DMS153 treated with DMSO at 0.1 percent for 48 hours (cell line): ENCODE data around the gene CLEC6A.
"Not testable (repeated sequence)": the region's sequence is repeated elsewhere in the genome, so short reads cannot be mapped to it uniquely, and the experiment has no call there.

Source experiments
- DNase-seq: peaks from one replicate; lab custom pipeline; 2025; ENCODE audit not compliant: unreplicated experiment; lab: John Stamatoyannopoulos, UW

The CLEC6A gene

GRCh38 chr12:8493084-8493483 is 37.3 kb downstream of the CLEC6A start:
- no peak for DNase-seq

GRCh38 chr12:8495671-8496070 is 39.9 kb downstream of the CLEC6A start:
- DNase-seq = not testable (repeated sequence)

GRCh38 chr12:8496074-8496473 is 40.3 kb downstream of the CLEC6A start:
- not testable (repeated sequence) for DNase-seq

GRCh38 chr12:8499616-8500015 is 43.9 kb downstream of the CLEC6A start:
- DNase-seq = no peak

GRCh38 chr12:8501720-8502119 is 46.0 kb downstream of the CLEC6A start:
- no peak for DNase-seq

GRCh38 chr12:8504351-8504750 is 48.6 kb downstream of the CLEC6A start:
- no peak for DNase-seq

GRCh38 chr12:8507596-8507995 is 51.8 kb downstream of the CLEC6A start:
- no peak for DNase-seq

GRCh38 chr12:8508223-8508622 is 52.5 kb downstream of the CLEC6A start:
- DNase-seq = no peak

- DNase-seq = no peak
Measured at GRCh38 chr12:8508910-8509841, 53.4 kb downstream of the CLEC6A start.

GRCh38 chr12:8513256-8513655 is 57.5 kb downstream of the CLEC6A start, which contains the start of gene CLEC4D:
Gene CLEC4D, plus strand, starts transcription at chr12:8513503. Its CDS starts 230 bp downstream, at chr12:8513733.
- DNase-seq = no peak

- DNase-seq = no peak
Measured at GRCh38 chr12:8517971-8518370, 62.2 kb downstream of the CLEC6A start.

- DNase-seq = no peak
Measured at GRCh38 chr12:8519171-8519570, 63.4 kb downstream of the CLEC6A start.

GRCh38 chr12:8527250-8528130 is 71.7 kb downstream of the CLEC6A start:
- no peak for DNase-seq
